HK-2 (cell line): ENCODE data around the gene FADS1.
A peak's percentile ranks its signal among the peaks of the same experiment; 100 is the strongest.

Experiments
- DNase-seq: peaks from one replicate; pipeline ENCODE4 v3.0.0-alpha.2; 2018; ENCODE audit not compliant: unreplicated experiment

The FADS1 gene

DNA sequence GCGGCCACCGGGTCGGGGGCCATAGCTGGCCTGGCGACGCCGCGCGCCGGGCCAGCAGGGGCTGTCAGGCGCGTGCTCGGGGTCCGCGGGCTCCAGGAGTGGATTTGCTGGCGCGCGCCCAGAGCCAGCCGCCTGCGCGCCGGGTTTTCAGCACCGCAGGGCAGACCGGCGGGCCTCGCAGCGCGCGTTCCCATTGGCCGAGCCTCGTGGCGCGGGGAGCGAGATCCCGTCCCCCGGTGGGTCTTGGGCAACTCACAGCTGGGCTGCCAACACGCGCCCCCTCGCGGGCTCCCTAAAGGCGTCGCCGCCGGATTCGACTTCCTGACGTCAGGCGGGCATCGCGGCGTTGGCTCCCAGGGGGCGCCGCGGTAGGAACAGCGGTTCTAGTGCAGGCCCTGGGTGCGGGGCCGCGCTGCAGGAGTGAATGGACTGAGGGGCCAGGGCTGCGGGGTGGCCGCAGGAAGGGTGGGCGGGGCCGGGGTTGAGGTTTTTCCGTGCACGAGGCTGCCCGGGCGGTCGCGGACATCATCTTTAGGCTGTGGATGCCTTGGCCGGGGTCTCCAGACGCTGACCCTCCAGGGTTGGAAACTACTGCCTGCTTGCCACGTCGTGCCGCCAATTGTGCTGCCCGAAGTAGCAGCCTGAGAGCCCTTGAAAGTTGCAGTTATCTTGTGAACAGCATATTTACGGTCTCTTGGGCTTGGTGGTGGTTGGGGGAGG, at the start of gene FADS1:
Gene FADS1, minus strand, starts transcription at position 268 of the 720 bp plus-strand sequence. Its CDS starts 74 bp downstream, at position 194.
- peak; percentile 93 for DNase-seq

DNA sequence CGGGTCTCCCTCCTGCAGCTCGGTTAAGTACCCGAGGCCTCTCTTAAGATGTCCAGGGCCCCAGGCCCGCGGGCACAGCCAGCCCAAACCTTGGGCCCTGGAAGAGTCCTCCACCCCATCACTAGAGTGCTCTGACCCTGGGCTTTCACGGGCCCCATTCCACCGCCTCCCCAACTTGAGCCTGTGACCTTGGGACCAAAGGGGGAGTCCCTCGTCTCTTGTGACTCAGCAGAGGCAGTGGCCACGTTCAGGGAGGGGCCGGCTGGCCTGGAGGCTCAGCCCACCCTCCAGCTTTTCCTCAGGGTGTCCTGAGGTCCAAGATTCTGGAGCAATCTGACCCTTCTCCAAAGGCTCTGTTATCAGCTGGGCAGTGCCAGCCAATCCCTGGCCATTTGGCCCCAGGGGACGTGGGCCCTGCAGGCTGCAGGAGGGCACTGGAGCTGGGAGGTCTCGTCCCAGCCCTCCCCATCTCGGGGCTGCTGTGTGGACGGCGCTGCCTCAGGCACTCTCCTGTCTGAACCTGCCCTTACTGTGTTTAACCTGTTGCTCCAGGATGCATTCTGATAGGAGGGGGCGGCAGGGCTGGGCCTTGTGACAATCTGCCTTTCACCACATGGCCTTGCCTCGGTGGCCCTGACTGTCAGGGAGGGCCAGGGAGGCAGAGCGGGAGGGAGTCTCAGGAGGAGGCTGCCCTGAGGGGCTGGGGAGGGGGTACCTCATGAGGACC, 49.6 kb upstream of the FADS1 start:
- DNase-seq = no peak

DNA sequence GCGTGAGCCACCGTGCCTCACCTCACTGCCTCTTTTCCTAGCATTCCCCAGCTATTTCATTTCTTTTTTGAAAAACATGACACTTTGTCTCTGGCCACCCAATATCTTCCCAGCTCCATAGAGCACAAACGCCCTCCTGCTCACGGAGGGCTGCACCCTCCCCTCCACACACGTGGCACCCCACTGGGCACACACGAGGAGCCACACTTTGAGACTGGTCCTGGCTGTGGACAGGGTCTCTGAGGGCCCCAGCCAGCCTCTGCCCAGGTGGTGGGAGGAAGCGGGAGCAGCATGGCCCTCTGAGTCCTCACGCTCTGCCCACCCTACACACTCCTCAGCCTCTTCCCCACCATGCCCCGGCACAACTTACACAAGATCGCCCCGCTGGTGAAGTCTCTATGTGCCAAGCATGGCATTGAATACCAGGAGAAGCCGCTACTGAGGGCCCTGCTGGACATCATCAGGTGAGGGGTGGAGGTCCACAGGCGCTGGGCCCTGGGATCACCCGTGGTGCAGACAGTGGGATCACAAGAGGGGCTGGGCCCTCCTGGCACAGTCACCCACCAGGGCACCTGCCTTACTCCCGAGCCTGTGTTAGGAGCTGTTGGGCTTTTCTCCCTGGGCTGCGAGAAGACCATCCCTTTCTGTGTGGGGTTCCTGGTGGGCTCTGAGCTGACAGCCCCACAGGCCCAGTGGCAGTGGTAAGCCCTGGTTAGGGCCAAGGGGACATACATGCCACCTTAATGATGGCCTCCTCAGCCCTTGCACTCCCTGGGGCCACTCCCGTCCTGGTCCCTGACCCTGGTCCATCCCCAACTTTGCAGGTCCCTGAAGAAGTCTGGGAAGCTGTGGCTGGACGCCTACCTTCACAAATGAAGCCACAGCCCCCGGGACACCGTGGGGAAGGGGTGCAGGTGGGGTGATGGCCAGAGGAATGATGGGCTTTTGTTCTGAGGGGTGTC, 48.3 kb upstream of the FADS1 start:
- DNase-seq = no peak

DNA sequence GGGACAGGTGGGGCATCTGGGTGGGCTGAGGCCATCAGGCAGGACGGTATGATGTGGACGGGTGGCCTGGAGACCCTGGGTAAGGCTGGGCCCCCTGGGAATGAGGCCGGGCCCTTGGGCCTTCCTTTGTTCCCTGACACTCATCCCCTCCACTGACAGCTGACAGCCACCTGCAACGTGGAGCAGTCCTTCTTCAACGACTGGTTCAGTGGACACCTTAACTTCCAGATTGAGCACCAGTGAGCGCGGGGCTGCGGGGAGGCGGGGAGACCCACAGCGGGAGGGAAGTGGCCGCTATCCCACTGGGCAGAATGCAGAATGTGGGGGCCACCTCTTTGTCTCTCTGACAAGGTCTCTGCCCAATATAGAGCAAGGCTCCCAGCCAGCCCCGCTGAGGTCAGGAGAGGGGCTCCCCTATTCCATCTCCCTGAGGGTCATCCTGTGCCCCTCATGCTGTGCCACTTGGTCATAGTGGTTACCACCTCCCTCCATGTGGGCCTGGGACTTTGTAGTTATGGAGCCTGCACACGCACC, 46.8 kb upstream of the FADS1 start:
- DNase-seq = no peak

DNA sequence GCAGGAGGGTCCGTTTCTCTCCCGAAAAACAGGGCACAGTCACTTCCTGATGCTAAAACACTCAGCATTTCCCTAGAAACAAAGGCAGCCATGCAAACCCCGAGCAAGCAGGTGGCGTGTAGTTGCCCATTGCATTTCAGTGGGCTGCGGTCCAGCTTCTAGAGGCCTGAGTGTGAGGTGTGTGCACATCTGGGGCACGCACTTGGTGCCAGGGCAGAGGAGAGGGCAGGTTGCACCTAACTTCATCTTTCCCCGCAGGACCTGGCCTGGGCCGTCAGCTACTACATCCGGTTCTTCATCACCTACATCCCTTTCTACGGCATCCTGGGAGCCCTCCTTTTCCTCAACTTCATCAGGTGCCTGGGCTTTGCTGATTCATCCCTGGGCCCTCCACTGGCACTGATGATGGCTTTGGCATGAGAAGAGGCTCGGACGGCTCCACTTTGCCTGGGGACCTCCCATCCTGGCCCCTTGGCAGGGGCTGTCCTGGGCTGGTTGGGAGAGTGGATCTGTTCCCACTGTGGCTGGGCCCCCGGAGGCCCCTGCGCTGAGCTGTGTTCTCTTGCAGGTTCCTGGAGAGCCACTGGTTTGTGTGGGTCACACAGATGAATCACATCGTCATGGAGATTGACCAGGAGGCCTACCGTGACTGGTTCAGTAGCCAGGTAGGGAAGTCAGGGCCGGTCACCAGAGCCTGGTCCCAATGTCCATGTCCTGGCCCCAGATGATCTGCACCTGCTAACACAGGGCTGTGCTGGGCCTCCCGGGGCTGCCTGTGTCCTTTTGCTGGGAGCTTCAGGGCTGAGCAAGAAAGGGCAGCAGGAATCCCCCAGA, 46.1 kb upstream of the FADS1 start:
- peak; percentile 19 for DNase-seq

DNA sequence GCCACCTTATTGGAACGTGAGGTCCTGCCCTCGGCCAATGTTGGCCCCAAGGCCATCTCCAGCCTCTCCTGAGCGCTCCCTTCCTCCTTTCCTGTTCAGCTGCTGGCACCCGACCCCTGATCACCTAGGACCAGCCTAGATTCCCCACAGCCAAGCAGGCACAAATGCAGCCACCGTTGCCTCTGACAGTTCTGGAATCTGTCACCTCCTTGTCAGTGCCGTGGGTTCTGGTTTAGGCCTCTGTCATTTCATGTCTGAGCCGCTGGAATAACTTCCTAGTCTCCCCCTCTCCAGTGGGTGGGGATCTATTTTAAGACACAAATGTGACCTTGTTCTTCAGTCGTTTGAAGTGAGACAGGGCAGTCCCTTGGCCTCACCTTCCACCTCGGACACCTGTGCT, 44.8 kb upstream of the FADS1 start:
- DNase-seq = no peak

DNA sequence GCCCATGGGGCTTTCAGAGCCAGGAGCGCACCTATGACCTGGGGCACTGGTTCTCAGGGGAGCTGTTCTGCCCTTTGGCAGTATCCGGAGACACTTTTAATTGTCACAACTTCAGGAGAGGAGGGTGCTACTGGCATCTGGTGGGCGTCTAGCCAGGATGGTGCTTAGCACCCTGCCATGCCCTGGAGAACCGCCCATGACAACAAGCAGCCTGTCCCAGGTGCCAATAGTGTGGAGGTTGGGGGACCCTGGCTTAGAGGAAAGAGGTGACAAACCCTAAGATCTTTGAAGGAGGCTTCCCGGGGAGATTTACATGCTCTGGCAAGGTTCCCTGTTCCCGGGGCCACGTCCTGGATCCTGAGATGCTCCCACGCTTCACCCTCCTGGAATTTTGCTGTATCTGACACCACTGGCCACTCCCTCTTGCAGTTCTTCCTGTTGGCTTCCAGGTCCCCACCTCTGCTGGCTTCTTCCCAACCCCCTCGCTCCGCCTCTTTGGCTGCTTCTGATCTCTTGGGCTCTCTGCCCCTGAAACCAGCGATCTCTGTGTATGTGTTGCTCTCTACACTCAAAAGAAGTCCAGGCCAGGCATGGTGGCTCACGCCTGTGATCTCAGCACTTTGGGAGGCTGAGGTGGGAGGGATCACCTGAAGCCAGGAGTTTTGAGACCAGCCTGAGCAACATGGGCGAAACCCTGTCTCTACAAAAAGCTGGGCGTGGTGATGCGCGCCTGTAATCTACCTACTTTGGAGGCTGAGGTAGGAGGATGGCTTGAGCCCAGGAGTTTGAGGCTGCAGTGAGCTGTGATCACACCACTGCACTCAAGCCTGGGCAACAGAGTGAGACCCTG, 43.5 kb upstream of the FADS1 start:
- no peak for DNase-seq

DNA sequence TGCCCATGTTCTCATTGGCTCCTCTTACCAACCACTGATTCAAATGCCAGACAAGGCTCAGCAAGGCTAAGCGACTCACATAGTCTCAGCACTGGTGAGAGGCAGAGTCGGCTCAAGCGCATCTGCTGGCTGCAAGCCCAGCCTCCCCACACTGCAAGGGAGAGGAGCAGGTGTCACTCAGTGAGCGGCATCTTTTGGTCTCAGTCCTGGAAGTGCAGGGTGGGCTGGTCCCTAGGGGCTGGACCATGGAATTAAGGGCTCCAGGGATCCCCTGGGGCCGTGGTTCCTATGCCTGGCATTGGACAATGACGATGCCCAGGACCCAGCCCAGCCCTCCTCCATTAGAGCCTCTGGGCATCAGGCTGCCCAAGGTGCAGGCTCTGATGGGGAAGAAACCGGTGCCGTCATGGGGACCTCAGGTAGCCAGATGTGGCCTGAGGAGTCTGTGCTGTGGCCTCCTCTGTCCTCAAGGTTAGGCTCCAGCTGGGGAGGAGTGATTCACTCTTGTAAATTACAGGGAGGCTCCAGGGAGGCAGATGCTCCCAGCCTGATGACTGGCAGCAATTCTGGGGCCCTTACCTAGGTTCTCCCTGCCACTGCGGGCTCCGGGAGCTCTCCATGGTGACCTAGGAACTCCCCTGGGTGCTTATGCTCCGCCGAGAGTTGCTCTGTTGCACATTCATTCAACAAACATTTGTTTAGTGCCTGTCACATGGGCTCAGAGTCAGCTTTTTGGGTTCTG, 39.3 kb upstream of the FADS1 start:
- no peak for DNase-seq

DNA sequence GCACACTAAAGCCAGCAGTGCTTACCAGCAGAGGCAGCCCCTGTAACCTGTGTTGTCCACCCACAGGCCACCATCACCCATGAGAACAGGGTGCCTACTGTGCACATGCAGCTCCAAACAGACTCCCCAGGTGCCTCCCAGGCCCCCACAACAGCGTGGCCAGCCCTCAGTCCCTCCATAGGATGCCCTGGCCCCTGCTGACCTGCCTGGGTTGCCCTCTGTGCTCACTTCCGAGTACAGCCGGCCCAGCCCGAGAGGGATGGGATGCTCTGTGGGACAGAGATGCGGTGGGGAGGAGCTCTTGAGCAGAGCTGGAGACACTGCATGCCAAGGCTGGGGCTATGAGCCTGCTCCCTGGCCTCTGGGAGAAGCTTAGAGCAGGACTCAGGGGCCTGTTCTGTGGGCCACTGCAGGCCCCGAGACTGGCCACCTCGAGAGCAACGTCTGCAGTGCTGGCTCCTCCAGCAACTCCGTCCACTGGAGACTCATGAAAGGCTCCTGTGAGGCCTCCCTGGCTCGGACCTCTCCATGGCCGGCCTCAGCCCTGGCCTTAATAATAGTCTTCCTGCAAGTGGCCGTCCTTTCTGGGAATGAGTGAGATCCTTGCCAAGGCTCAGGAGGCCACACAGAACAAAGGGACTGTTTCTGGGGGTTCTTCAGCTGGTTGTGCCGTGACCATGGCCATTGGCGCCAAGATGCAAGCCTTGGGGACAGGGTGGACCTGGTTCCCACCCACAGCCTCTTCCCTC, 38.3 kb upstream of the FADS1 start:
- no peak for DNase-seq

DNA sequence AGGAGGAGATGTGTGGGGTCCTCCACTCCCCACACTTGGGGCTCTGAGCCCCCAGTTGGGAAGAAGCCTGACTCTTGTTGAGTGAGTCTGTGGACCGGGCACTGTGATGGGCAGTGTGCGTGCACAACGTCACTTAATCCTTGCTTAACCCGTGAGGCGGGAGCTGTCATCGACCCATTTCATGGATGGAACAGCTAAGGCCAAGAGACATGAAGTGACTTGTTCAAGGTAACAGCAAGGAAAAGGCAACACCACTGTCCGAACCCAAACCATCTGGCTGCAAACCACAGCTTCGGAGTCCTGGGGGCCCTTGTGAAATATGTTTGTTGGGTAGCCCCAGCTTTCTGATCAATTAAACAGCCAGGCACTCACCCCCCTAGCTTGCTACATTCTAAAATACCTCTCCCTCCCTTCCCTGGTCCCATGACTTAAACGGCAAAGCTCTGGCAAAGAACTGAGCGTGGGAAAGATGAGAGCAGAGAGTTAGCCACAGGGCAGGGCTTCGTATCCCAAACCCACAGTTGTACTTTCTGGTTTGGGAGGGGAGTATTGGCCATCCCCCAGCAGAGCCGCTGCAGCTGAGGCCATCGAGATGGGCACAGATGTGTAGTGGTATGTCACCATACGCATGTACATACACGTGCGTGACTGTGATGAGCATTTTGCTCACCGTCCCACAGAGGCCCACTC, 37.5 kb upstream of the FADS1 start:
- no peak for DNase-seq

DNA sequence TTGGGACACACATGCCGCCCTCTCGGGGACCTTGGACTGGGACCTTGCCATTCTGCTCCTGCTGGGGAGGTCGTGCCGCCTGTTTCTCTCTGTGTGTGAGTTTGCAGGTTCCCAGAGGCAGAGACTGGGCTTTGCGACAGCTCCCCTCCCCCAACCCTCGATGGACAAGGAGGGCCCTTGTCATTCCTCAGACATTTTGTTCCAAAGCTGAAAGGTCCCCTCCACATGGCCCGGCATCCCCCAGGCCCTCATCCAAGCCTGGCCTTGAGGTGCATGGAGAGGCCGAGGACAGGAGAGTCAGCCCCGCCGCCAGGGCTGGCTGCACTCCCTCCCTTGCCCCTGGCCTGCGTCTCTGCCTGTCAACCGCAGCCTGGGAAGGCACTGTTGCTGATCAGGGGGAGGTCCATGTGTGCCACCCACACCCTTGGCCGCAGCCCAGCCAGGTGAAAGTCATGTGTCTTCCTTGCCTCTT, 36.9 kb upstream of the FADS1 start:
- DNase-seq = no peak

DNA sequence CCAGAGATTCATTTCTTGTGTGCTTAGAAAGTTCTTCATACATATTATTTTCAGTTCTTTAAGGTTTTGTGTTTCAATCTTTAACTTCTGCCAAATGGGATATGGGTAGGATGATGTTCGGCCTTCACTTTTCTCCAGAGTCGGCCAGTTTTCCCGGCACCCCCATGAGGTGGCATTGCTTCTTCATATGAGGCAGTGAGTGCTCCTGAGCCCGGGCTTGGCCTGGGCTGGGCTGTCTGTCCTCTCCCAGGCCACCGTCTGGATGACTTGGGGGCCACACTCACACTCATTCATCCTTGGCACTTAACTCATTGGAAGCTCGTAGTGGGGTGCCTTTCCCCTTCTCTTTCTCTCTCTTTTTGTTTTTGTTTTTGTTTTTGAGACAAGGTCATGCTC, 35.1 kb upstream of the FADS1 start:
- no peak for DNase-seq

DNA sequence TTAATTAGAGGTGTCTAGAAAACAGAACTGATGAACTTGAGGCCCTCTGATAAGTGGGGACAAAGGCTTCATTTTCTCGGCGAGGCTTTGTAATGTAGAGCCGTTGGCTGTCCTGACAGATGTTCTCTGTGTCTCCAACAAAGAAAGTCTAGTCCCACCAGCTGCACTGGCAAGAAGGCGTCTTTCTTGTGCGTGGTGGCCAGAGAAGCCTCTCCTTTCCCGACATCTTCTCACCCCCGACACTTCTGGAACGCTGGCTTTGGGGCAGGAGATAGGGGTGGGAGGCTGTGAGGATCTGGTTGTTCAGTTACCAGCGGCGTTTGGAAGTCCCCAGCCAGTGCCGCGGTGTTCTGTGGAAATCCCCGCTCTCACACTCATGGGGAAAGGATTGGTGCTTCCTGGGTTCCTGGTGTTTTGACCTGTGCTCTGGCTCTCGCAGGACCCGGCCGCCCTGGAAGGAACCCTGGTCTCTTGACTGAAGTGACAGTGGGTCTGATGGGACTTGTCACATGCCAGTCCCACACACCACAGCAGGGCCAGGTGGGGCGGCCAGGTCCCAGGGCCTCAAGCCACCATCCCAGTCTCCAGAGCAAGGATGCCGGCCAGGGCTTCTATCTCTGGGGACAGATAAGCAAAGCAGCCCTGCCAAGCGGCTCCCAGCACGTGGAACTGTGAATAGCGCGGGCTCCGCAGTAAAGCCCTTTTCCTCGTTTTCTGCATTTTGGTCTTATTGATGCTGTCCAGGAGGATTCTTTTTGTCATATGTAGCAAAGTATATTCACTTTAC, 34.5 kb upstream of the FADS1 start:
- DNase-seq = no peak

DNA sequence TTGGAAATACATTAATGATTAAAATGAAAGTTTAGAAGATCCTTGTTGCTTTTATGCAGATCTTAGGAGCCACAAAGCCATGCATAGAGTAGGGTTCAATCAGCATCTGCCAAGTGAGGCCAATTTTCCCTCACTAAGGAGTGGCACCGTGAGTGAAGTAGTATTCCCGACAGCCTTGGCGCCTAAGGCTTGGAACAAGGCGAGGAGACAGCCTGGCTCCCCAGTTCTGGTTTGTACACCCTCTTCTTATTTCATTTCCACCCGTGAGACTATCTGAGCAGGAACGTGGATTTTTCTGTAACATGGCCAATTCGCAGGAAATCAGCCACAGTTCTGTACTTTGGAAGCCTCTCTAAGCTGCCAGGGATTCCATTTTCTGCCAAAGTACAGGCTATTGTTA, 33.9 kb upstream of the FADS1 start:
- no peak for DNase-seq

DNA sequence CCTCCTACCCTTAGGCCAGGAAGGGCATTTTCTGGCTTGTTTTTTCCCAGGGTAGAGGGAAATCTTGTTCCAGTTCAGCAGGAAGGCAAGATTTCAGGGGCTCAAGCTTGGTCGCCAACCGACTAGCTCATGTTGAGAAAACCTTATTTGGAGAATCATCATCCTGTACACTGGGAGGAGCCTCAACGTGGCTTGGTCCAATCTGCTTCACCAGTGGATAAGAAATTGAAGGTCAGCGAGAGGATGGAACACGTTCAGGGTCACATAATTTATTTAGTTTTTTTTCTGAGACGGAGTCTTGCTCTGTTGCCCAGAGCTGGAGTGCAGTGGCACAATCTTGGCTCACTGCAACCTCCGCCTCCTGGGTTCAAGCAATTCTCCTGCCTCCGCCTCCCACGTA, 31.8 kb upstream of the FADS1 start:
- DNase-seq = no peak

DNA sequence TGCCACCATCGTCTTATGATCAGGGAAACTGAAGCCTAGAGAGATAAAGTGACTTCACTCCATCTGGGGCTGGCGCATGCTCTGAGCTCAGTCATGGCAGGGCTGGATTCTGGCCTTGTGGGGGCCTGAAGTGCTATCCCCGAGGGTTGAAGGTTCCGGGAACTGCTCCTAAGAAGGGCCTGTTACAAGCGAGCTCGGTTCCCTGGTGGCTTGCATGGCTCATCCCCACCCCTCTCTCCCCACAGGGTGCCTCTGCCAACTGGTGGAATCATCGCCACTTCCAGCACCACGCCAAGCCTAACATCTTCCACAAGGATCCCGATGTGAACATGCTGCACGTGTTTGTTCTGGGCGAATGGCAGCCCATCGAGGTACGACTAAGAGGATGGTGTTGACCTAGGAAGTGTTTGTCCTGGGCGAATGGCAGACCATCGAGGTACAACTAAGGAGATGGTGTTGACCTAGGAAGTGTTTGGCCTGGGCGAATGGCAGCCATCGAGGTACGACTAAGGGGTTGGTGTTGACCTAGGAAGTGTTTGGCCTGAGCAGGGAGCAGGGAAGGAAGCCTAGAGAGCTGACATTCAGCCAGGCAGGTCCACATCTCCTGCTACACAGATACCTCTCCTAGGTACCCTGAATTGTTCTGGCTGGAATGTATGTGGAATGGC, 31.2 kb upstream of the FADS1 start:
- DNase-seq = no peak
